GM20000 (cell line): Measurements from ENCODE around the gene NAGS.

ENCODE experiments used
- DNase-seq: peaks from one replicate; pipeline ENCODE4 v3.0.0; 2012; ENCODE audit warnings: low spot score
- TF ChIP-seq, protein P1 (sequence below): IDR thresholded peaks from 2 replicates; pipeline ENCODE4 v1.5.1; 2012; ENCODE audit warnings: mild to moderate bottlenecking, control low read depth; ENCODE audit errors: extremely low read depth, missing control alignments

The NAGS gene

DNA sequence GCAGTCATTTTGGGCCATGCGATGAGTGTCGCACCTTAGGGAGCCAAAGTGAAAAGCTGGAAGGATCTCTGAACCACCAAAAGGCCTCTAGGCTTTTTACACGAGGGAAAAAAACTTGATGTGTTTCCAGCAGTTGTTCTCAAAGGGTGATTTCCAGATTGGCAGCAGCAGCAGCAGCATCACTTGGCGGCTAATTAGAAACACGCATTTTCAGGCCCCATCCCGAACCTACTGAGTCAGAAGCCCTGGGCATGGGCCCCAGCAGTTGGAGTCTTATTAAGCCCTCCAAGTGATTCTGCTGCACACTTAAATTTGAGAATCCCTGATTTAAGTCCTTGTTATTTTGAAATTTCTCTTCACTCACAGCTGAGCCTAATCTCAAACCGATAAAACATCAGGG is 25.4 kb upstream of the NAGS start:
- TF ChIP-seq, protein P1, sequence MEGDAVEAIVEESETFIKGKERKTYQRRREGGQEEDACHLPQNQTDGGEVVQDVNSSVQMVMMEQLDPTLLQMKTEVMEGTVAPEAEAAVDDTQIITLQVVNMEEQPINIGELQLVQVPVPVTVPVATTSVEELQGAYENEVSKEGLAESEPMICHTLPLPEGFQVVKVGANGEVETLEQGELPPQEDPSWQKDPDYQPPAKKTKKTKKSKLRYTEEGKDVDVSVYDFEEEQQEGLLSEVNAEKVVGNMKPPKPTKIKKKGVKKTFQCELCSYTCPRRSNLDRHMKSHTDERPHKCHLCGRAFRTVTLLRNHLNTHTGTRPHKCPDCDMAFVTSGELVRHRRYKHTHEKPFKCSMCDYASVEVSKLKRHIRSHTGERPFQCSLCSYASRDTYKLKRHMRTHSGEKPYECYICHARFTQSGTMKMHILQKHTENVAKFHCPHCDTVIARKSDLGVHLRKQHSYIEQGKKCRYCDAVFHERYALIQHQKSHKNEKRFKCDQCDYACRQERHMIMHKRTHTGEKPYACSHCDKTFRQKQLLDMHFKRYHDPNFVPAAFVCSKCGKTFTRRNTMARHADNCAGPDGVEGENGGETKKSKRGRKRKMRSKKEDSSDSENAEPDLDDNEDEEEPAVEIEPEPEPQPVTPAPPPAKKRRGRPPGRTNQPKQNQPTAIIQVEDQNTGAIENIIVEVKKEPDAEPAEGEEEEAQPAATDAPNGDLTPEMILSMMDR, result no peak
- DNase-seq, result no peak

- TF ChIP-seq, protein P1, result no peak
- no peak for DNase-seq
Observed at GRCh38 chr17:43979671-43980070, 24.8 kb upstream of the NAGS start.

DNA sequence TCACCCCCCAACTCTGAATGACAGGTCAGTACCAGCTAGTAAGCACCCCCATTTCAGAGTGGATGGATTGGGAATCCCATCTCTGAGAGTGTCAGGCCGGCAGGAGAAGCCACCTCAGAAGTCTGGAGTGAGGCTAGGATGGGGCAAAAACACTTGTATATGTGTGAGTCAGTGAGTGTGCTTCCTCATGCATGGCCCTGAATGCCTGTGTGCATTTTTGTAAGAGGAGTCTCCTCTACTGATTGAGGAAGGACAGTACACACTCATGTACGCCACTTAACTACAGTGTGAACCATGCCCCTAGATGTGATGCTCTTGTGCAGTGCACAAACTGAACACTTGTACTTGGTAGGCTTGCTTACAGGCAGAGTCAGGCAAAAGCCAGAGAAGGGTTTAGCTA is 22.3 kb upstream of the NAGS start:
- no peak for DNase-seq
- TF ChIP-seq, protein P1, result no peak

DNA sequence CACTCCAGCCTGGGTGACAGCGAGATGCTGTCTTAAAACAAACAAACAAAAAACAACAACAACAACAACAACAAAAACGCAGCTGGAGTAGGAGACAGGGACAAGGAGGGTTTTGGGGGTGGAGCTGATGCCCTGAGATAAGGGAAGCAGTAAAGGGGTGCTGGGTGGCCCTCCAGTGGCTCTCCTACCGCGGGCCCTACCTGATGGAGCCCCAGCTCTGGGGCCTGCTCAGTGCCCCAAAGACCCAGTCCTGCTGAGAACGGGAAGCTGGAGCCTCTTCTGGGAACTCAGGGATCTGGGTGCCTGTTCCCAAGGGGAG is 21.3 kb upstream of the NAGS start:
- no peak for DNase-seq

DNA sequence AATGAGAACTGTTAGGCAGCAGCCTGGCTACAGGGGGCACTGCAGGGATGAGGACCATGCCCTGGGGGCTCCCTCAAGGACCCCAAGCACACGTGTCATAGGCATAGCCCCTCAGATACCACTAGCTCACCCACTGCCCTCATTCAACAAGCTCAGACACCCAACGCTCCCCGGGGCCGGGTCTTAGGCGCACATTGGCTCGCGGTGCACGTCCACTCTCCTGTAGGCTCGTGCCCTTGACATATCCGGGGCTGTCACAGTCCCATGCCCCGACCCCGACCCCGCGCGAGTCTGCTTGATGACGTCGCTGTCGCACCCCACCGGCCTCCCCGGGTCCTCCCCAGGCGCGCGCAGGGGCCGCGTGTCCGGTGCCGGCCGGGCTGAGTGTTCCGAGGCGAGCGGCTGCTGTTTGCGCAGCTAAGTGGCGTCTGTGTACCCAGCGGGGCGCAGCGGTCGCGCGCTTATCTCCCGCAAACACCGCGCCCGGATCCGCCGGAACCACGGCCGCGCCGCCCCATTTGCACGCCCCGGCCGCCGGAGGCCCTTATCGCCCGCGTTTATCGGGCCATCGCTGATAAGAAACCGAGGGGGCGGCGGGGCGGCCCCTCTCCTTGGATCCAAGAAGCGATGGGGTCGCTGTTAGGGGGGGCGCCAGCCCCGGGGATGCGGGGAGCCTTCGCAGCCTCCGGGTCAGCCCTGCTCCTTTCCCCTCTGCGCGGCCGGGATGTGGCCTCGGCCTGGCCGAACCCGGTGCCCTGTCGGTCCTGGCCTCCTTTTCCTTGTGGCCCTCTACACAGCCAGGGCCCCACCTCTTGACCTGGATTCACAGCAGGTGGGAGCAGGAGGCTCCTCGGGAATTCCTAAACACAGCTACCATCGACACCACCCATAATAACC is 20.7 kb upstream of the NAGS start:
- DNase-seq, result no peak
- TF ChIP-seq, protein P1, result no peak

More for the DNA sequence above, 21.3 kb upstream of the NAGS start:
- TF ChIP-seq, protein P1, result no peak

GRCh38 chr17:43984521-43984920 is 19.9 kb upstream of the NAGS start:
- no peak for DNase-seq
- TF ChIP-seq, protein P1, result no peak

DNA sequence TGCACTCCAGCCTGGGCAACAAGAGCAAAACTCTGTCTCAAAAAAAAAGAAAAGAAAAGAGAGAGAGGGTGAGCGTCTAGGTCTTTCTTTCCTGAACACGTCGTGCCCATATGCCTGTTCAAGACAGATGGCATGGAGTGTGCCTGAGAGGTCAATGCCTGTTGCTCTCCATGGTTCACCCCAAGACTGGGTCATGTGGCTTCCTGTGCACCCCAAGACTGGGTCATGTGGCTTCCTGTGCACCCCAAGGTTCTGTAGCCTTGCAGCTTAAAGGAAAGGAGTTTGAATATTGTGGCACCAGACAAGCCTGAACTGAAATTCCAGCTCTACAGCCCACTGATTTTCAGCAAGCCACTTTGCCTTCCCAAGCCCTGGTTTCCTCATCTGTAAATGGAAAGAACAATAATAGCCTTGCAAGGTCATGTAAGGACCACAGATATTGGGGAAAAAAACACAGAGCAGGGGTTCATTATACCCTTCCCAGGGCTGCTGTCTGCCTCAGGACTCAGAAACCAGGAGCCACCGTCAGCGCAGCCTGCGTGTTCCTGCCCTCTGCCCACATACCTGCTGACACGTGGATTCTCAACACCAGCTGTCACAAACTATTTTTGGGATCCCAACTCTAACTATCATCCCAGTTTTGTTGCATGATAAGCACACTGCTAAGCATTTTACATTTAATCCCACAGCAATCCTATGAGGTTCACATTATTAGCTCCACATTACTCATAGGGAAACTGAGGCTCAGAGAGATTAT is 18.0 kb upstream of the NAGS start:
- DNase-seq, result no peak
- TF ChIP-seq, protein P1, result no peak
